Activated CD4-positive, CD25-positive, alpha-beta regulatory T cell treated with anti-CD3 and anti-CD28 coated beads, Interleukin-2, amount 50 U/mL, for 24 hours (primary cell): Measurements from ENCODE around the gene PLPPR5.
"Not testable (repeated sequence)": the region's sequence is repeated elsewhere in the genome, so short reads cannot be mapped to it uniquely, and the experiment has no call there.

Source experiments
- ATAC-seq, 2 donors: fragments of 150-1000 bp; cut with Tn5 transposase; one replicate each; pipeline ENCODE4 v1.10.0; 2021; ENCODE audit warnings: mild to moderate bottlenecking in 1 of 2, moderate library complexity in 1 of 2

Gene PLPPR5, protein sequence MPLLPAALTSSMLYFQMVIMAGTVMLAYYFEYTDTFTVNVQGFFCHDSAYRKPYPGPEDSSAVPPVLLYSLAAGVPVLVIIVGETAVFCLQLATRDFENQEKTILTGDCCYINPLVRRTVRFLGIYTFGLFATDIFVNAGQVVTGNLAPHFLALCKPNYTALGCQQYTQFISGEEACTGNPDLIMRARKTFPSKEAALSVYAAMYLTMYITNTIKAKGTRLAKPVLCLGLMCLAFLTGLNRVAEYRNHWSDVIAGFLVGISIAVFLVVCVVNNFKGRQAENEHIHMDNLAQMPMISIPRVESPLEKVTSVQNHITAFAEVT

DNA sequence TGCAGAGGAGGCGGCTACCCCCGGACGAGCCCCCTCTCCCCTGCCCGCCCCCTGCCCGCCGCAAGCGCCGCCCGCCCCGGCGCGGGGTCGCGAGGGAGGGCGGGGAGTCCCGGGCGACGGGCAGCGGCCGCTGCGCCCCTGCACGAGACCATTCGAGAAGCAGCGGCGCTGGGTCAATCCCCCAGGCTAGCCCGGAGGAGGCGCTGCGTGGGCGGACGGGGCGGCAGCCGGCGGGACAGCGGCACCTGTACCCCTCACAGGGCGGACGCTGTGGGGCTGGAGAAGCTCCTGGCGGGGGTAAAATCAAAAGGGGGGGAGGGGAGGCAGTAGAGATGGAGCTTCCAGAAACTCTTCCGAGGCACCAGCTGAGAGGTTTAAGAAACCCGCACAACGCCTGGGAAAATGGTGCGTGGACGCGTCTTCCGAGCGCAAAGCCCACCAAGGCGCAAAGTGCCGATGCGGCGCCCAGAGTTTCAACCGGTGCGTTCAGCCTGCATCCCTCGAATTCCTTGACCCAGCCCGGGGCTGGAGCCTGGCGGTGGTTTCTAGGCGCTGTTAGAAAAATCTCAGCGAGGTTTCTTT, at the start of gene PLPPR5:
TSS of gene PLPPR5 (minus strand) at position 1 of the 582 bp plus-strand sequence. CDS start 190 bp downstream, outside the sequence.
- peak in 1 of 2 donors; percentile 36 for ATAC-seq

GRCh38 chr1:99051611-99052283, 47.1 kb upstream of the PLPPR5 start:
- ATAC-seq, result no peak

GRCh38 chr1:99049745-99050144, 45.1 kb upstream of the PLPPR5 start:
- no peak for ATAC-seq

- not testable (repeated sequence) for ATAC-seq
These were observed 32.1 kb upstream of the PLPPR5 start for GRCh38 chr1:99036746-99037145.

DNA sequence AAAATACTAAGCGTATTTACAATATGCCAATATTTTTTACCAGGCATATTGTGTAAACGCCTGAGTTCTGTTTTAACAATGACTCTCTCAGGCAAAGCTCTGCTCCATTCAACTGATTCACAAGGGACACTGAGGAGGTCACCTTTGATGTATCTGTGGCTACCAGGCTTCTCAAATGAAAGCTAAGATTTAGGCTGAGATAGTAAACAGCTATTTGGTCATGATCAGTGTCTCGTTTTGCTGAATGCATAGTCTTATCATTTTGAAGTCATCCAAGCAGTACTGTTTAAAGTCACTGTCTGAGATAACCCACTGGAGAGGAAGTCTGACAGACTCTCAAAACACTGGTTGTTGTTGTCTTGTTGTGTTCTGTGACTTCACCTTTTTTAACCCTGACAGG, 13.7 kb upstream of the PLPPR5 start:
- ATAC-seq, result no peak

GRCh38 chr1:99017655-99018054, 13.0 kb upstream of the PLPPR5 start:
- no peak for ATAC-seq

- ATAC-seq, result no peak
These were observed 6.0 kb upstream of the PLPPR5 start for GRCh38 chr1:99010679-99011078.

GRCh38 chr1:99007366-99007765, 2.7 kb upstream of the PLPPR5 start:
- no peak for ATAC-seq

DNA sequence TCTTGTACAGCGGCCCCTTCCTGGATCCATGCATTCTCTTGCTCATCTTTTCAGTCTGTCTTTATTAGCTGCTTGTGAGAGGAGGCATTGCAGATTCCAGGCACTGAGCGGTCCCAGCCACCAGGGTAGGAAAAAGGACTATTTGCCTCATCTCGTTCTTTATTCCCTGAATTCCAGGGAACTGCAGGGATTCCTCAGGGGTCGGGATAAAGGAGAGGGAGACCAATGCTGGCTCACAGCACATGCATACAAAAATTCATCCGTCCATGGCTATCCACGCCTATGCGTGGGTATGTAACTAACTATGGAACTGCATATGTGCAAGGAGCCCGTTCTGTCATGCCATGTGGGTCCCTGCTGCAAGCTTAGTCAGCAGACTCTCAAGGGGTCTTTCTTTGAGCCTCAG, 879 bp upstream of the PLPPR5 start:
- ATAC-seq, result no peak

- peak; percentile 16 to 51 for ATAC-seq
These were observed 304 bp downstream of the PLPPR5 start for GRCh38 chr1:99004254-99004860.

DNA sequence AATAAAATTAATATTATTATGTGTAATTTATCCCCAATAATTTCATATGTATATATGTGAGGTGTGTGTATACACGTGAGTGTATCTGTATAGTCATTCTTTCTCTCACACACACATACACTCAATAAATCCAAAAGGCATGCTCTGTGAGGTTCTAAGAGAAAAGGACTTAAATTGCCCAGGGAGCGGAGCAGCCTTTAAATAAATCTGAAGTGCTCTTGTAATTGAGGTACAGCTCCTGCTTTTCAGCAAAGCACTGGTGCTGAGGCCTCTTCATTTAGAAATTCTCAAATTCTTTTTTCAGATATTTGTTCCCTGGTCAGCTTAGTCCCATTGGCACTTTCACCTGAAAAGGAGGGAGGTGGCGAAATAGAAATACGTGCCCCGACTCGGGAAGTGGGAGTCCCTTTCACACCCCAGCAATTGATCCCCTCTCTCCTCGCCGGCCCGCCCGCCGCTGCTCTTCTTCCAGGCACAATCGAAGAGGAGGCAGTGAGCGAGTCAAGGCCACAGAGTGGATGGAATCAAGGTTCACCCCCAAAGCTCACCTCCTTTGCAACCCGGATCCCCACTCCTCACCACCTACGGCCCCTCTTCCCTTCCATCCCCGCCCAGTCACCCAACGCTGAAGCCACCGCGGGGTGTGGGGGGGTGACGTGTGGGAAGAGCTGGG, 944 bp downstream of the PLPPR5 start:
- ATAC-seq, result peak in 1 of 2 donors; percentile 25

GRCh38 chr1:98992844-98993243, 11.8 kb downstream of the PLPPR5 start:
- no peak for ATAC-seq

GRCh38 chr1:98991127-98992012, 13.3 kb downstream of the PLPPR5 start:
- peak; percentile 82 to 88 for ATAC-seq

DNA sequence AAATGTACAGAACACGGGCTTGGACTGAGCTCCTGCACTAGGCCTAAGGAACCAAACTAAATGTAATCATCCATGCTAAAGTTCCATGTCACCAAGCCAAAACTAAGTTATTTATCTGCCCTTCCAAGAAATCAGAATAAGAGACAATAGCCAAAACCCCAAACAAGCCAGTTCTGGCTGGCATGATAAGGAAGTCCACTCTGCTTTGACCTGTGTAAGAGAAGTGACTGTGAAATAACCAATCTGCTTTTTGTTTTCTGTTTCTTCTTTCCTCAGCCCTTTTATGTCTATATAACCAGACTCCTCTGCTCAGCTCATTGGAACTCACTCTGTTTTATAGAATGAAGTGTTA, 15.1 kb downstream of the PLPPR5 start:
- ATAC-seq, result no peak

DNA sequence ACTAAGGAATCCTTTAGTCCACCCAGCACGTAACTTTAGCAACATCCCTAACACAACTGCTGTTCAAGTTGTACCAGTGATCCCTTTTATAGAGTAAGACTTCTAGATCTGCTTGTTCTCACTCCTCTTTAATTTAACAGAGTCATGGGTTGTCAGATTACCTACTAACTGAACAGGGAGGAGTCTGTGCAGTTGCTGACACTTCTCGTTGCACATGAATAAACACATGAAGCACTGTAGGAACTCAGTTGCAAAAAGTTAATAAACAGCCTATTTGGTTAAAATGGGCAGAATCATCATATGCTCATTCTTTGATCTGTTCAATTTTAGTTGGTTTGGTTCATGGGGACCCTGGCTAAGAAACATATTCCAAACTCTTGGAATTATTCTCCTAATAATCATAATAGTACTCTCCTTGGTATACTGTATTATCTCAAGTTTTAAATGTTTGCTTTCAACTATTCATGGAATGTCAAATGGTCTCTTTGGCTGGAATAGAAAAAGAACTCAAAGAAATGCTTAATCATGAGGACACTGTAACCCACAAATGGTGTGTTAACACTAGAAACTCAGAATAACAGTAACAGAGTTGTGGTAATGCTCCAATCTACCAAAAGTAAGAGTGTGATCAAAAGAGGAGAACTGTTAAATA, 15.6 kb downstream of the PLPPR5 start:
- no peak for ATAC-seq

DNA sequence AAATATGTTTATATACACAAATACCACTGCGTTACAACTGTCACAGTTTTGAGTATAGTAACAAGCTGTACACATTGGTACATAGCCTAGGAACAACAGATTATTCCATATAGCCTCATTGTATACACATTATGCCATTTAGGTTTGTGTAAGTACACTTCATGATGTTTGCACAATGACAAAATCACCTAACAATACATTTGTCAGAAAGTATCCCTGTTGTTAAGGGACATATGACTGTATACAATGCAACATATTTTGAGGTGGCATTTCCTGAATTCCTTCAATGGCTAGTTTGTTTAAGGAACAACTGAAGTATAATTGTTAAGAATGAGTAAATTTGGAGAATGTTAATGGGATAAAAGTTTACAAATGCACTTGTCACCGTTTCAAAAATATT, 19.0 kb downstream of the PLPPR5 start:
- no peak for ATAC-seq

GRCh38 chr1:98981917-98982513, 22.6 kb downstream of the PLPPR5 start:
- peak; percentile 41 to 43 for ATAC-seq

- ATAC-seq, result no peak
These were observed 25.2 kb downstream of the PLPPR5 start for GRCh38 chr1:98979463-98979862.

- ATAC-seq, result no peak
These were observed 28.9 kb downstream of the PLPPR5 start for GRCh38 chr1:98975810-98976209.

DNA sequence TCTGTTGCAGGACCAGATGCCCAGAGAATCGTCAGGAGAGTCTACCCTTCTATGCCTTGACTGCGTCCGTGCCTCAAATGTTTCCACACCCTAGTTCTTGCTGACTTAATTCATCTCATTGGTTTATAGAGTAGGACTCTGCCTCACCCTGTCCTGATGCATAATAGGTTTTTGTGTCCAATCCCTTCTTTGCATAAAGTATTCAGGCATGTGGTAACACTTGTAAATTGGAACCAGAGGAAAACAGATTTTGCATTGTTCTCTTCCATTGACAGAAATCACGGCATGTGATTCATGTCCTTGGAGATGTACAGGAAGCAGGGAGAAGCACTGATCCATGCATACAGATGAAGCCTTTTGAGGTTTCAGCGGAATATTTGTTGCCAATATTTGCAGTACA, 29.5 kb downstream of the PLPPR5 start:
- no peak for ATAC-seq
